K562 (cell line): Measurements from ENCODE around the gene KCNG1. TPM values are rescaled to one million over a fixed set of nuclear protein-coding genes. Genes with fewer than 3 reads are reported as not detected.

Source experiments
- ATAC-seq: fragments of 200-7000 bp; cut with Tn5 transposase; 3 replicates; pipeline ENCODE4 v1.9.1; 2020; ENCODE audit warnings: moderate library complexity
- BruUV-seq: library from RNA; stranded (reverse); fragments of 400-500 nt; replicated peaks from 2 replicates; lab custom pipeline; 2021; lab: Mats Ljungman, UMichigan
- CTCF ChIA-PET: fragments of 300-600 bp; formaldehyde crosslinking; extraction: SDS; loops from one replicate; lab custom pipeline; 2021; ENCODE audit warnings: low intra/inter-chr PET ratio; lab: Yijun Ruan, JAX
- POLR2A ChIA-PET: fragments of 300-600, 350-650 bp; sonication (Branson Sonifier 250); formaldehyde crosslinking; extraction: SDS; loops from one replicate; lab custom pipeline; 2021; ENCODE audit warnings: antibody characterized with exemption, inconsistent platforms; lab: Yijun Ruan, JAX
- DNase-seq, 4 experiments: peaks; one replicate each; pipeline versions ENCODE4 v3.0.0 to v3.0.0-alpha.2; 2011 to 2018; ENCODE audit warnings: low spot score in 3 of 4, mixed read lengths in 3 of 4; ENCODE audit errors: extremely low read depth in 1 of 4
- FAIRE-seq: peaks from 2 replicates; lab custom pipeline; 2011; peaks lifted over from hg19 to GRCh38; lab: Jason Lieb, UNC
- H2AFZ ChIP-seq: 2 replicates; pipeline ENCODE4 v1.6.0; 2011; ENCODE audit warnings: low read depth, low read length, control low read depth, inconsistent platforms
- H3K27ac ChIP-seq: fragments of 200-600 bp; 3 replicates; pipeline ENCODE4 v1.8.0; 2011; ENCODE audit warnings: low read depth, mild to moderate bottlenecking, control low read depth, inconsistent platforms, low read length, moderate library complexity, mixed read lengths; ENCODE audit errors: extremely low read depth
- H3K27me3 ChIP-seq, 2 experiments: fragments of 300-600 bp in 1 of 2; 2 replicates in 1 of 2; 3 replicates in 1 of 2; pipeline versions ENCODE4 v1.6.0 to v1.8.0; 2011; ENCODE audit warnings: inconsistent platforms in 2 of 2, low read length in 2 of 2, mild to moderate bottlenecking in 1 of 2, mixed read lengths in 1 of 2, moderate library complexity in 1 of 2; ENCODE audit not compliant: control insufficient read depth in 2 of 2, insufficient read depth in 2 of 2
- H3K36me3 ChIP-seq: fragments of 300-600 bp; 3 replicates; pipeline ENCODE4 v1.8.0; 2011; ENCODE audit warnings: mild to moderate bottlenecking, low read length, inconsistent platforms; ENCODE audit not compliant: control insufficient read depth, insufficient read depth
- H3K4me1 ChIP-seq, 2 experiments: fragments of 200-600 bp in 1 of 2; replicated peaks in 1 of 2; 2 replicates in 1 of 2; 3 replicates in 1 of 2; pipeline versions ENCODE4 v1.5.1 to v1.8.0; 2011; ENCODE audit warnings: inconsistent platforms in 2 of 2, low read length in 2 of 2, mild to moderate bottlenecking in 1 of 2, mixed read lengths in 1 of 2, moderate library complexity in 1 of 2; ENCODE audit not compliant: control insufficient read depth in 2 of 2, insufficient read depth in 2 of 2
- H3K4me2 ChIP-seq: 2 replicates; pipeline ENCODE4 v1.6.1; 2011; ENCODE audit warnings: low read length, control low read depth, inconsistent platforms, mixed read lengths; ENCODE audit not compliant: insufficient read depth
- H3K4me3 ChIP-seq: fragments of 200-600 bp; sonication (generic), shearing (Covaris generic); 2 replicates; pipeline ENCODE4 v1.5.1; 2016; ENCODE audit warnings: control low read depth, inconsistent platforms
- H3K79me2 ChIP-seq: fragments of 200-600 bp; 3 replicates; pipeline ENCODE4 v1.8.0; 2011; ENCODE audit warnings: low read length, inconsistent platforms; ENCODE audit not compliant: control insufficient read depth, insufficient read depth
- H3K9ac ChIP-seq, 2 experiments: 2 replicates each; pipeline versions ENCODE4 v1.6.0 to v1.6.1; 2011; ENCODE audit warnings: low read depth in 2 of 2, low read length in 2 of 2, control low read depth in 1 of 2, inconsistent platforms in 1 of 2, mild to moderate bottlenecking in 1 of 2, mixed read lengths in 1 of 2; ENCODE audit not compliant: insufficient read depth in 1 of 2
- H3K9me1 ChIP-seq: one replicate; pipeline ENCODE4 v1.6.0; 2011; ENCODE audit warnings: inconsistent platforms, mild to moderate bottlenecking, low read length, moderate library complexity; ENCODE audit not compliant: control insufficient read depth, insufficient read depth
- H3K9me3 ChIP-seq: replicated peaks from 2 replicates; pipeline ENCODE4 v1.5.1; 2011; ENCODE audit warnings: low read depth, low read length, inconsistent platforms; ENCODE audit not compliant: control insufficient read depth, insufficient read depth
- H4K20me1 ChIP-seq: replicated peaks from 2 replicates; pipeline ENCODE4 v1.6.1; 2011; ENCODE audit warnings: low read length, inconsistent platforms, mixed read lengths; ENCODE audit not compliant: control insufficient read depth, insufficient read depth
- ARNT ChIP-seq, 2 experiments: fragments of 450-650 bp; IDR thresholded peaks; 2 replicates each; pipeline ENCODE4 v1.6.1; 2016; ENCODE audit warnings: mild to moderate bottlenecking in 1 of 2
- CSDE1 ChIP-seq, 2 experiments: fragments of 450-650 bp; IDR thresholded peaks; 2 replicates each; pipeline ENCODE4 v1.6.1; 2016; ENCODE audit warnings: mild to moderate bottlenecking in 1 of 2
- DLX4 ChIP-seq: fragments of 250-450 bp; sonication (Bioruptor Pico); IDR thresholded peaks from 2 replicates; pipeline ENCODE4 v1.6.1; 2021; ENCODE audit warnings: mild to moderate bottlenecking
- E2F6 ChIP-seq, 2 experiments: IDR thresholded peaks; 2 replicates each; pipeline ENCODE4 v1.6.1; 2011; ENCODE audit warnings: borderline replicate concordance in 1 of 2, control low read depth in 1 of 2, low read depth in 1 of 2, low read length in 1 of 2, mild to moderate bottlenecking in 1 of 2, mixed read lengths in 1 of 2, moderate library complexity in 1 of 2; ENCODE audit not compliant: insufficient read depth in 1 of 2, insufficient read length in 1 of 2, poor library complexity in 1 of 2, severe bottlenecking in 1 of 2; ENCODE audit errors: extremely low read depth in 1 of 2
- IRF1 ChIP-seq: sonication (generic); formaldehyde crosslinking; IDR thresholded peaks from 2 replicates; pipeline ENCODE4 v1.8.0; 2022; ENCODE audit warnings: missing genetic modification reagents, mild to moderate bottlenecking, borderline replicate concordance
- NFYB ChIP-seq: IDR thresholded peaks from 2 replicates; pipeline ENCODE4 v1.6.1; 2011; ENCODE audit warnings: mild to moderate bottlenecking, moderate library complexity; ENCODE audit not compliant: insufficient read length; ENCODE audit errors: extremely low read depth
- PHF20 ChIP-seq: fragments of 450-650 bp; IDR thresholded peaks from 2 replicates; pipeline ENCODE4 v1.6.1; 2018; ENCODE audit not compliant: partially characterized antibody
- POLR2A ChIP-seq: fragments of 450-650 bp; conservative IDR thresholded peaks from 2 replicates; pipeline ENCODE4 v1.6.1; 2016
- PTTG1 ChIP-seq: fragments of 450-650 bp; IDR thresholded peaks from 2 replicates; pipeline ENCODE4 v1.6.1; 2016; ENCODE audit warnings: low read depth, mild to moderate bottlenecking, missing genetic modification characterization, missing compliant biosample characterization
- RFX5 ChIP-seq: IDR thresholded peaks from 2 replicates; pipeline ENCODE4 v1.6.1; 2011; ENCODE audit warnings: low read depth, mild to moderate bottlenecking, improper control_type of control experiment, low read length
- SAFB2 ChIP-seq: fragments of 200-400 bp; formaldehyde crosslinking; IDR thresholded peaks from 2 replicates; pipeline ENCODE4 v1.6.1; 2018; ENCODE audit warnings: borderline replicate concordance, low read length, low read depth, moderate library complexity; ENCODE audit not compliant: severe bottlenecking
- SMARCE1 ChIP-seq: fragments of 450-650 bp; IDR thresholded peaks from 2 replicates; pipeline ENCODE4 v1.7.1; 2016; ENCODE audit warnings: mild to moderate bottlenecking
- TAF1 ChIP-seq: IDR thresholded peaks from 2 replicates; pipeline ENCODE4 v1.6.1; 2011; ENCODE audit warnings: mild to moderate bottlenecking, low read length, moderate library complexity; ENCODE audit not compliant: insufficient read depth, control insufficient read depth, severe bottlenecking; ENCODE audit errors: extremely low read depth
- TCF7L2 ChIP-seq: fragments of 150-350 bp; IDR thresholded peaks from 2 replicates; pipeline ENCODE4 v1.6.1; 2016; ENCODE audit warnings: low read depth, mild to moderate bottlenecking, low read length, moderate library complexity
- ZNF143 ChIP-seq: sonication (generic); formaldehyde crosslinking; IDR thresholded peaks from 2 replicates; pipeline ENCODE4 v1.9.0; 2022; ENCODE audit warnings: mild to moderate bottlenecking, missing genetic modification reagents
- ZNF668 ChIP-seq: fragments of 250-450 bp; sonication (Bioruptor Pico); IDR thresholded peaks from 2 replicates; pipeline ENCODE4 v1.8.0; 2022; ENCODE audit warnings: mild to moderate bottlenecking, inconsistent platforms
- WGBS: fragments of 100-300 bp; shearing (Covaris generic); methylation state at CpG from one replicate; pipeline ENCODE4 v1.1.6; 2016; ENCODE audit warnings: low coverage, mixed read lengths; ENCODE audit not compliant: insufficient coverage; ENCODE audit errors: missing lambda C conversion rate; 5-methylcytosine and 5-hydroxymethylcytosine counted together
- in situ Hi-C: fragments of 300-500 bp; cut with MboI; formaldehyde crosslinking; loops from 4 replicates; pipeline ENCODE4 v1.15.0; 2018; ENCODE audit warnings: inconsistent platforms, mixed read lengths
- intact Hi-C: fragments of 100-400 bp; cut with micrococcal nuclease; formaldehyde crosslinking; loops from 2 replicates; pipeline ENCODE4 v1.14.2; 2022
- polyA plus RNA-seq, 8 experiments: library from polyadenylated mRNA; depleted of rRNA in 4 of 8; stranded (reverse) in 5 of 8; unstranded in 3 of 8; fragments of >200 nt; fragmentation: Nextera tagmentation in 2 of 8; fragmentation: Illumina TruSeq in 1 of 8; extraction: Ambion mirVana in 2 of 8; extraction: Trizol in 1 of 8; gene quantifications; 2 replicates each; pipeline versions ENCODE4 v1.2.1 to v1.2.3, GENCODE V29; 2011 to 2014; ENCODE audit warnings: inconsistent platforms in 1 of 8, missing spikeins in 1 of 8
- total RNA-seq, 7 experiments: library from RNA; depleted of rRNA in 6 of 7; stranded (reverse); fragments of >200 nt in 6 of 7; fragmentation: Illumina TruSeq in 2 of 7; extraction: Trizol in 2 of 7; gene quantifications; 2 replicates each; pipeline versions ENCODE4 v1.2.1 to v1.2.3, GENCODE V29; 2011 to 2021; ENCODE audit warnings: low replicate concordance in 1 of 7

KCNG1 gene
- total and polyA plus RNA-seq, 9 of the 15 experiments (the other 6 are each of a cell fraction or from before 2014, with no cell fraction given): 0.06 to 1.5 (median 0.22) TPM; not detected in 2

- no peaks in the 10 kb centered on the region for H3K36me3 ChIP-seq
- CTCF ChIA-PET: no interaction called here
- in situ Hi-C loops: no loop called here
- no TSS peak for BruUV-seq
- H3K9ac ChIP-seq: no peak overlapping the region
- POLR2A ChIA-PET: interaction anchor here (2.2 kb wide), 1 partner anchor 10 kb away, joined by 6 read pairs; no protein-coding TSS in a partner anchor
- no peaks in the 10 kb centered on the region for H3K9me3 ChIP-seq
- no peak for FAIRE-seq
- H3K27ac ChIP-seq: no peak overlapping the region
- no peak for TF ChIP-seq SAFB2
- TF ChIP-seq CSDE1 (IDR thresholded peaks at IDR 0.05): no peak
- TF ChIP-seq ZNF668 (CRISPR knock-in tag): no peak
- TF ChIP-seq SMARCE1: no peak
- no peak for TF ChIP-seq PTTG1 (tag)
- TF ChIP-seq E2F6 (IDR thresholded peaks at IDR 0.05; ENCODE audit: borderline replicate concordance in 1 of 2, extremely low read depth in 1 of 2, insufficient read depth in 1 of 2, insufficient read length in 1 of 2, low read depth in 1 of 2, low read length in 1 of 2, poor library complexity in 1 of 2, severe bottlenecking in 1 of 2): no peak
- TF ChIP-seq DLX4 (CRISPR knock-in tag): no peak
- no peak for TF ChIP-seq TAF1
- no peak for TF ChIP-seq RFX5
- no peak for TF ChIP-seq IRF1 (CRISPR knock-in tag)
- TF ChIP-seq TCF7L2: no peak
- no peak for TF ChIP-seq ZNF143 (CRISPR knock-in tag)
- TF ChIP-seq PHF20: no peak
- TF ChIP-seq ARNT (IDR thresholded peaks at IDR 0.05): no peak
- no peak for TF ChIP-seq NFYB
- no peak for TF ChIP-seq POLR2A
- TF ChIP-seq, all 486 proteins: peak for 0
- intact Hi-C loops: no loop called here
- Histone ChIP-seq H3K9me1 (no peaks in the 10 kb centered on the region), H3K27me3 (peaks cover 12 to 59% of the 10 kb centered on the region in 2 experiments; a peak in 4 of 5 replicates), H4K20me1 (peaks cover 3% of the 10 kb centered on the region), H2AFZ (no peak overlapping the region), H3K4me2 (no peak overlapping the region), H3K4me3 (no peak overlapping the region), H3K79me2 (no peaks in the 10 kb centered on the region), H3K4me1 (peaks cover 0 to 11% of the 10 kb centered on the region in 2 experiments; a peak in 2 of 5 replicates)
- ATAC-seq (no peak), DNase-seq (no peak)
- 0% methylated on average over 3 of the region's 3 CpGs for WGBS
Measured at GRCh38 chr20:51010932-51011331, 12.0 kb downstream of the KCNG1 start.
